ENCODE data around the gene SSU72.

The SSU72 gene

GRCh38 chr1:1574721-1575537, at the start of gene SSU72:
TSS of gene SSU72 (minus strand) at chr1:1574863. CDS start at chr1:1574557, 306 bp downstream.
- DNase-seq (ENCODE audit: low spot score) = peak; percentile 93

GRCh38 chr1:1623631-1624442, 49.2 kb upstream of the SSU72 start:
- DNase-seq (ENCODE audit: low spot score) = no peak

- DNase-seq (ENCODE audit: low spot score) = no peak
Measured at GRCh38 chr1:1623181-1623630, 48.5 kb upstream of the SSU72 start.

GRCh38 chr1:1622788-1623094, 48.1 kb upstream of the SSU72 start:
- no peak for DNase-seq (ENCODE audit: low spot score)

DNA sequence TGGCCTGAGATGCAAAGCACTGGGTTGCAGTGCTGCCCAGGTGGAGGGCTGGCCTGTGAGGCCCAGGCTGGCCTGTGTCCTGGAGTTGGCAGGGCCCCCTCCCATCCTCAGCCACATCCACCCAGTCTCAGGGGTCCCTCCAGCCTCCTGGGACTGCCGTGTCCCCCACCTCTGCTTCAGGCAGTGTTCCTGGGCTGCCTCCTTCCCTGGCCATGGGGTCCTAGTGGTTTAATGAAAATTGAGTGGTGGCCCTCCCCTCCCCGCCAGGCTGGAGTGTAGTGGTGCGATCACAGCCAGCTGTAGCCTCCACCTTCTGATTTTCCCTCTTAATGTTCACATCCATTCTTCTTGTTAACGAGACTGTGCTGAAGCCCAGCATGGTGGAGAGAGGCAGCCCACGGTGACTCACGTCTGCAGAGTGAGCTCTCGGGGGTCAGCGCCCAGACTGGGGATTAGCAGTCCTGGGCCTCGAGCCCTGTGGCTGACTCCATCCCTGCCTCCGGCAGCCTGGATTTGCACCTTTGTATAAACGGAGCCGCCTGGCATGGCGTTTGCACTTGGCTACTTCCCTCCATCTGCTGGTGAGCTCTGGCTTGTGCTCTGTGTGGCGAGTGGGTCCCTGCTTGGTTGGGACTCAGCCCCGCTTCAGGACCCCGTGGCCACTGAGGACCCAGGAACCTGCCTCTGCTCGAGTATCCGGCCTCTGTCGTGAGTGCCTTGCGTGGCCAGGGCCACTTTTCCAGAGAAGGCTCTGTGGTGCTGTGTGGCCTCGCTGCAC, 47.5 kb upstream of the SSU72 start:
- no peak for DNase-seq (ENCODE audit: low spot score)

- no peak for DNase-seq (ENCODE audit: low spot score)
Measured at GRCh38 chr1:1621173-1622009, 46.7 kb upstream of the SSU72 start.

GRCh38 chr1:1620433-1621139, 45.9 kb upstream of the SSU72 start:
- DNase-seq (ENCODE audit: low spot score) = no peak

- no peak for DNase-seq (ENCODE audit: low spot score)
Measured at GRCh38 chr1:1619917-1620361, 45.3 kb upstream of the SSU72 start.

GRCh38 chr1:1618396-1619068, 43.9 kb upstream of the SSU72 start:
- DNase-seq (ENCODE audit: low spot score) = no peak

- no peak for DNase-seq (ENCODE audit: low spot score)
Measured at GRCh38 chr1:1617925-1618324, 43.3 kb upstream of the SSU72 start.

DNA sequence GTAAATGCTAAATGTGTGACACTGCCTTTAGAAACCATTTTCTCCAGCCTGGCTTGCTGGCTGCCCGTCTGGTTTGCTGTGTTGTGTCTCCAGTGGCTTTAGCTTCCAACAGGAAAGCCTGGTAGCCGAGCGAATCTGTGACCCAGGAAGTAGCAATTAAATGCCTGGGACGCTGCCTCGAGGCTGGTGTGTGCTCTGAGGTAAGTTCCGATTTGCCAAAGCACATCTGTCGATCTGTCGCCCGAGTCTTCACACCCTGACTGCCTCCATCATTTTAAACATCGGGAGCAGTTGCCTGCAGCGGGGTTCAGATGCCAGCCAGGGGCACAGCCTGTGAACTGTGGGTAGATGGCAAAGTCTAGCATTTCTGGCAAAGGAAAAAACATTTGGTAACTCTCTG, 42.9 kb upstream of the SSU72 start:
- DNase-seq (ENCODE audit: low spot score) = no peak

GRCh38 chr1:1616838-1617237, 42.2 kb upstream of the SSU72 start:
- DNase-seq (ENCODE audit: low spot score) = no peak

DNA sequence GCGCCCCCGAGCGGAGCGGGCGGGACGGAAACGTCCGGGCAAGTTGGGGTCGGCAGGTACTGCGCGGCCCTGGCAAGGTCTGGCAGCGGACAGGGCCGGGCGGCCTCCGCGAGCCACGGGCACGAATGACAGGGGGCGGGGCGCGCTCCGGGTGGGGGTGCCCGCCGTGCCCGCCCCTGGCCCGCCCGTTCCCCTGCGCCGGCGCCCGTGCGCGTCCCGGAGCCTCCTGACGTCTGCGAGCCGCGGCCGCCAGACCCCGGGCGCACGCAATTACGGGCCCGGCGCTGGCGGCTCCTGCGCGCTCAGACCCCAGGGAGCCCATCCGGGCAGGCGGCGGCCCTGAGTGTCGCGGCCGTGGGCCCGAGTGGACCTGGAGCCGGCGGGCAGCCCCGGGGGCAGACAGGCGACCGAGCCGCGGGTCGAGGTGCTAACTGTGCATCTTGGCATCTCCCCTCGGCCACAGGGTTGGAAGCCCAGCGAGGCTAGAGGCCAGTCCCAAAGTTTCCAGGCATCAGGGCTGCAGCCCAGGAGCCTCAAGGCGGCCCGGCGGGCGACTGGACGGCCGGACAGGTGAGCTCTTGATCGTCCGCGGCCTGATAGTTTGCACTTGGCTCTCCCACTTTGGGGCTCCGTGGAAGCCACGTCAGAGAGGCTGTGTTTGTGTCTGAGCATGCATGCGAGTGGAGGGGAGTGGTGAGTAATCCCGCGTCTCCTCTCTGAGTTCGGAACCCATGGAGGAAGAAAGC, 41.6 kb upstream of the SSU72 start:
- DNase-seq (ENCODE audit: low spot score) = peak; percentile 50

DNA sequence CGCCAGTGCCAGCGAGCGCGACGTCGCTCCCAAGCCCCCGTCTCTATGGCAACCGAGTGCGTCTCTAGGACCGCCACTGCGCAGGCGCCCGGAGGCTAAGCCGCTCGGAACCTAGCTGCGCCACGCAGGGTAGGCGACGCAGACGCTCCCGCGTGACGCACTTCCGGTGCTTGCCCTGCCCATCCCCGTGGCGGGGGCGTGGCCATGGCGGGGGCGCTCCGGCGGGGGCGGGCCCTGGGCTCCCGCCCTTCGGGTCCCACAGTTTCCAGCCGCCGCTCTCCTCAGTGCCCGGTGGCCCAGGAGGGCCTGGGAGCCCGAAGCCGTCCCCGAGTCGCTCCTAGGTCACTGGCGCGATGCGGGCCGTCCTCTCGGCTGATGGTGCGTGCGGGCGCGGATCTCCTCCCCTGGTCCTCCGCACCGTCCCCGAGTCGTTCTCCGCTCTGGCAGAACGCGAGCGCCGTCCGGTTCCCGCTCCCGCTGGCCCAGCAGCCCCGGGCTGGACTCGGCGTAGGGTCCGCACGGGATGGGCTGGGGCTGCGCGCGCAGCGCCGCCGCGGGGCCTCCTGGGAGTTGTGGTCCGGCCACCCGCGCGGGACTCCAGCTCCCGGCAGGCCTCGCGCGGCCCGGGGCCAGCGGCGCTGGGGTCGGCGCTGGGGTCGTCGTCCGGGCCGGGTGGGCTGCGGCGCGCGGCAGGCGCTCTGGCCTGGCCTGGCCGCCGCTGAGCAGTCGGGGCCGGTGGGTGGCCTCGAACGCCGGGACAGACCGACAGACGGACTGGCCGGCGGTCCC, 40.8 kb upstream of the SSU72 start, which contains the start of gene MIB2:
Gene MIB2, plus strand, starts transcription at position 245 of the 789 bp plus-strand sequence. CDS start 7,953 bp downstream, outside the sequence.
- DNase-seq (ENCODE audit: low spot score) = peak; percentile 97

GRCh38 chr1:1614954-1615255, 40.2 kb upstream of the SSU72 start:
- no peak for DNase-seq (ENCODE audit: low spot score)

DNA sequence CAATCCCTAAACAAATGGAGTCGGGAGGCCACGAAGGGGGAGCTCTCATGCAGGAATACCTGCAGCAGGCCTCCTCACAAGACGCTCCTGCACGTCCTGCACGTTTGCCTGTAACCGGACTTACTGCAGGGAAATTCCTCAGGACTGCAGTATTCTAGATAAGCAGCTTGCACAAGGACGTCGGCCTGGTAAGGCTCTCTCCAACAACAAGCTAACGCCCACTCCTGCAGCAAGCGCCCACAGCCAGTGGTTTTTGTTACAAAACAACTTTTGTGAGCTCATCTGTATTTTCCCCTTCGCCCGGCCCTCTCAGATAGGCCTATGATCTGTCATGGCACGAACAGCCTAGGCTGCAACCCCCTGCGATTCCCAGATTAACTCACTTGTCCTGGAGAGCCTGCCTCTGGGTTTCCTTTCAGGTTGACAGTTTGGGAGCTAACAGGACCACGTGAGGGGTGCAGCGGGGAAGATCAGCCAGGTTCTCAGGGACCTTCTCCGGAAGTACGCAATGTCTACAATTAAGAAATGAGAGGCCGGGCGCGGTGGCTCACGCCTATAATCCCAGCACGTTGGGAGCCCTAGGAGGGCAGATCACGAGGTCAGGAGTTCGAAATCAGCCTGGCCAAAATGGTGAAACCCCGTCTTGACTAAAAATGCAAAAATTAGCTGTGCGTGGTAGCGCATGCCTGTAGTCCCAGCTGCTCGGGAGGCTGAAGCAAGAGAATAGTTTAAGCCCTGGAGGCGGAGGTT, 39.7 kb upstream of the SSU72 start:
- peak; percentile 67 for DNase-seq (ENCODE audit: low spot score)

DNA sequence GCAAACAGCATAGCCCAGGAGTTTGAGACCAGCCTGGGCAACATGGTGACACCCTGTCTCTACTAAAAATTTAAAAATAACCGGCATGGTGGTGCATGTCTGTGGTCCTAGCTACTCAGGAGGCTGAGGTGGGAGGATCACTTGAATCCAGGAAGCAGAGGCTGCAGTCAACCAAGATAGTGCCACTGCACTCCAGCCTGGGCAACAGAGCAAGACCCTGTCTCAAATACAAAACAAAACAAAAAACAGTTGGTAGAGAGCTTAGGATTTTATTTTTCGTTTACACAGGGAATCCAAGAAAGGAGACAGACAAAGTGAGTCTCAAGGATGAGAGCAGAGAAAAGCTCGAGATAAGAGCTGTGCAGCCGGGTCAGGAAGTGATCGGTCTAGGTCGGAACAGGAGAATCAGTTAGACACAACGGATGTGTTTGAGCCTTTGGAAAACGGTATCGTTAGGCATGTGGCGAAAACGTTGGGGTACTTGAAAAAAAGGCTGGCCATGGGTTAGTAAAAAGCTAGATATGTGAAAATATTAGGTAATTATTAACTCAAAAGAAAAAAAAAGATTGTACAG, 38.9 kb upstream of the SSU72 start:
- no peak for DNase-seq (ENCODE audit: low spot score)

DNA sequence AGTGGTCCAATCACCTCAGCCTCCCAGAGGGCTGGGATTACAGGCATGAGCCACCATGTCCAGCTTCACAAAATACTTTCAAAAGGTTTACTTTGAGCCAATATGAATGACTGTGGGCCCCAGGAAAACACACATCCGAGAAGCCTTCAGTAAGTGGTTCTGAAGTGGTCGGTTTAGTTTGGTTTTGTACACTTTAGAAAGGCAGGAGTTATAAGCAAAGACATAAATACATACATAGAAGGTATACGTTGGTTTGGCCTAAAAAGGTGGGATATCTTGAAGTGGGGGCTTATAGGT, 37.4 kb upstream of the SSU72 start:
- no peak for DNase-seq (ENCODE audit: low spot score)
